K562 (cell line): Measurements from ENCODE around the gene PERP.

Experiments
- ARHGAP35 ChIP-seq: fragments of 450-650 bp; IDR thresholded peaks from 2 replicates; pipeline ENCODE4 v1.6.1; 2018; ENCODE audit not compliant: partially characterized antibody
- CHD7 ChIP-seq: fragments of 200-600 bp; sonication (generic); IDR thresholded peaks from one replicate; pipeline ENCODE4 v1.6.1; 2012; ENCODE audit warnings: mild to moderate bottlenecking, low read depth, low read length, inconsistent platforms
- CTCF ChIP-seq, 3 experiments: IDR thresholded peaks in 2 of 3; conservative IDR thresholded peaks in 1 of 3; 2 replicates each; pipeline ENCODE4 v1.5.1; 2011 to 2012; ENCODE audit warnings: low read length in 3 of 3, mild to moderate bottlenecking in 3 of 3, control low read depth in 2 of 3, improper control_type of control experiment in 1 of 3, inconsistent platforms in 1 of 3, low read depth in 1 of 3, mixed read lengths in 1 of 3, moderate library complexity in 1 of 3; ENCODE audit not compliant: insufficient read depth in 2 of 3
- EZH2 ChIP-seq: IDR thresholded peaks from 2 replicates; pipeline ENCODE4 v1.6.1; 2012; ENCODE audit warnings: low read depth, mild to moderate bottlenecking, inconsistent platforms, low read length, borderline replicate concordance
- JUNB ChIP-seq: fragments of 450-650 bp; formaldehyde crosslinking; conservative IDR thresholded peaks from 2 replicates; pipeline ENCODE4 v1.4.0; 2020; ENCODE audit warnings: mild to moderate bottlenecking
- KLF6 ChIP-seq: fragments of 250-450 bp; sonication (Bioruptor Pico); IDR thresholded peaks from 2 replicates; pipeline ENCODE4 v1.4.0; 2020; ENCODE audit warnings: mild to moderate bottlenecking, moderate library complexity, borderline replicate concordance
- MCM5 ChIP-seq: fragments of 450-650 bp; IDR thresholded peaks from 2 replicates; pipeline ENCODE4 v1.6.1; 2016; ENCODE audit warnings: low read depth
- NBN ChIP-seq: fragments of 450-650 bp; IDR thresholded peaks from 2 replicates; pipeline ENCODE4 v1.6.1; 2016; ENCODE audit warnings: low read depth, mild to moderate bottlenecking
- NELFE ChIP-seq: IDR thresholded peaks from 2 replicates; pipeline ENCODE4 v1.6.1; 2011; ENCODE audit warnings: mild to moderate bottlenecking; ENCODE audit not compliant: insufficient read depth, insufficient read length
- NR1H2 ChIP-seq: sonication (generic); formaldehyde crosslinking; IDR thresholded peaks from 2 replicates; pipeline ENCODE4 v1.4.0; 2020; ENCODE audit warnings: mild to moderate bottlenecking, missing genetic modification reagents
- POLR2A ChIP-seq: fragments of 450-650 bp; conservative IDR thresholded peaks from 2 replicates; pipeline ENCODE4 v1.6.1; 2016
- ZFX ChIP-seq: sonication (generic); formaldehyde crosslinking; IDR thresholded peaks from 2 replicates; pipeline ENCODE4 v1.8.0; 2022; ENCODE audit warnings: mild to moderate bottlenecking, missing genetic modification reagents, moderate library complexity
- ZNF197 ChIP-seq: fragments of 200-800 bp; sonication (Bioruptor generic); IDR thresholded peaks from 2 replicates; pipeline ENCODE4 v1.6.1; 2016; ENCODE audit warnings: low read depth, missing genetic modification characterization, missing compliant biosample characterization
- ZNF395 ChIP-seq: fragments of 200-800 bp; sonication (Bioruptor generic); IDR thresholded peaks from 2 replicates; pipeline ENCODE4 v1.6.1; 2017; ENCODE audit warnings: missing genetic modification characterization, missing compliant biosample characterization

GRCh38 chr6:138084904-138085838, 22.0 kb downstream of the PERP start:
- TF ChIP-seq ZNF395 (no peak), MCM5 (no peak), CTCF (IDR thresholded peaks at IDR 0.05 in 2 of 3, conservative IDR thresholded peaks at IDR 0.05 in 1 of 3; ENCODE audit: insufficient read depth in 2 of 3, low read depth in 1 of 3, low read length in 3 of 3) (no peak), NBN (no peak), ZFX (no peak), CHD7 (no peak), POLR2A (no peak), JUNB (CRISPR knock-in tag) (no peak), ARHGAP35 (no peak), KLF6 (no peak), NR1H2 (CRISPR knock-in tag) (no peak), ZNF197 (no peak), NELFE (no peak), EZH2 (no peak)
